Amniotic stem cell (primary cell): ENCODE results near the gene SLC1A4.
"Not testable (repeated sequence)": the region's sequence is repeated elsewhere in the genome, so short reads cannot be mapped to it uniquely, and the experiment has no call there.

ENCODE experiments used
- DNase-seq: peaks from one replicate; lab custom pipeline; 2025; lab: John Stamatoyannopoulos, UW

Gene SLC1A4

GRCh38 chr2:64989126-64989981, at the start of gene SLC1A4:
SLC1A4 (plus strand) TSS chr2:64989399; CDS start chr2:64989644, 245 bp downstream.
- peak; percentile 89 for DNase-seq

GRCh38 chr2:64941143-64941542, 48.1 kb upstream of the SLC1A4 start:
- no peak for DNase-seq

- DNase-seq = no peak
Observed at GRCh38 chr2:64941801-64942200, 47.4 kb upstream of the SLC1A4 start.

- DNase-seq = no peak
Observed at GRCh38 chr2:64942693-64943092, 46.5 kb upstream of the SLC1A4 start.

- peak; percentile 16 for DNase-seq
Observed at GRCh38 chr2:64943387-64944150, 45.6 kb upstream of the SLC1A4 start.

- DNase-seq = no peak
Observed at GRCh38 chr2:64944484-64944883, 44.7 kb upstream of the SLC1A4 start.

GRCh38 chr2:64945973-64946768, 43.0 kb upstream of the SLC1A4 start:
- DNase-seq = no peak

GRCh38 chr2:64946769-64947247, 42.4 kb upstream of the SLC1A4 start:
- no peak for DNase-seq

GRCh38 chr2:64947885-64948284, 41.3 kb upstream of the SLC1A4 start:
- DNase-seq = no peak

- no peak for DNase-seq
Observed at GRCh38 chr2:64950226-64951160, 38.7 kb upstream of the SLC1A4 start.

- no peak for DNase-seq
Observed at GRCh38 chr2:64951306-64951953, 37.8 kb upstream of the SLC1A4 start.

- no peak for DNase-seq
Observed at GRCh38 chr2:64952096-64952495, 37.1 kb upstream of the SLC1A4 start.

- DNase-seq = peak; percentile 22
Observed at GRCh38 chr2:64952511-64953482, 36.4 kb upstream of the SLC1A4 start.

GRCh38 chr2:64955467-64955866, 33.7 kb upstream of the SLC1A4 start:
- no peak for DNase-seq

GRCh38 chr2:64957109-64957903, 31.9 kb upstream of the SLC1A4 start:
- DNase-seq = no peak

- DNase-seq = no peak
Observed at GRCh38 chr2:64958556-64958955, 30.6 kb upstream of the SLC1A4 start.

- no peak for DNase-seq
Observed at GRCh38 chr2:64960819-64961218, 28.4 kb upstream of the SLC1A4 start.

- DNase-seq = not testable (repeated sequence)
Observed at GRCh38 chr2:64963138-64963537, 26.1 kb upstream of the SLC1A4 start.
